K562 (cell line): ENCODE data around the gene PCNX4. TPM values are rescaled to one million over a fixed set of nuclear protein-coding genes. Genes with fewer than 3 reads are reported as not detected.

ENCODE experiments used
- ATAC-seq: fragments of 200-7000 bp; cut with Tn5 transposase; 3 replicates; pipeline ENCODE4 v1.9.1; 2020; ENCODE audit warnings: moderate library complexity
- BruUV-seq: library from RNA; stranded (reverse); fragments of 400-500 nt; replicated peaks from 2 replicates; lab custom pipeline; 2021; lab: Mats Ljungman, UMichigan
- CTCF ChIA-PET: fragments of 300-600 bp; formaldehyde crosslinking; extraction: SDS; loops from one replicate; lab custom pipeline; 2021; ENCODE audit warnings: low intra/inter-chr PET ratio; lab: Yijun Ruan, JAX
- POLR2A ChIA-PET: fragments of 300-600, 350-650 bp; sonication (Branson Sonifier 250); formaldehyde crosslinking; extraction: SDS; loops from one replicate; lab custom pipeline; 2021; ENCODE audit warnings: antibody characterized with exemption, inconsistent platforms; lab: Yijun Ruan, JAX
- DNase-seq, 4 experiments: peaks; one replicate each; pipeline versions ENCODE4 v3.0.0 to v3.0.0-alpha.2; 2011 to 2018; ENCODE audit warnings: low spot score in 3 of 4, mixed read lengths in 3 of 4; ENCODE audit errors: extremely low read depth in 1 of 4
- FAIRE-seq: peaks from 2 replicates; lab custom pipeline; 2011; peaks lifted over from hg19 to GRCh38; lab: Jason Lieb, UNC
- H2AFZ ChIP-seq: 2 replicates; pipeline ENCODE4 v1.6.0; 2011; ENCODE audit warnings: low read depth, low read length, control low read depth, inconsistent platforms
- H3K27ac ChIP-seq: fragments of 200-600 bp; 3 replicates; pipeline ENCODE4 v1.8.0; 2011; ENCODE audit warnings: low read depth, mild to moderate bottlenecking, control low read depth, inconsistent platforms, low read length, moderate library complexity, mixed read lengths; ENCODE audit errors: extremely low read depth
- H3K27me3 ChIP-seq, 2 experiments: fragments of 300-600 bp in 1 of 2; 2 replicates in 1 of 2; 3 replicates in 1 of 2; pipeline versions ENCODE4 v1.6.0 to v1.8.0; 2011; ENCODE audit warnings: inconsistent platforms in 2 of 2, low read length in 2 of 2, mild to moderate bottlenecking in 1 of 2, mixed read lengths in 1 of 2, moderate library complexity in 1 of 2; ENCODE audit not compliant: control insufficient read depth in 2 of 2, insufficient read depth in 2 of 2
- H3K36me3 ChIP-seq: fragments of 300-600 bp; 3 replicates; pipeline ENCODE4 v1.8.0; 2011; ENCODE audit warnings: mild to moderate bottlenecking, low read length, inconsistent platforms; ENCODE audit not compliant: control insufficient read depth, insufficient read depth
- H3K4me1 ChIP-seq, 2 experiments: fragments of 200-600 bp in 1 of 2; replicated peaks in 1 of 2; 2 replicates in 1 of 2; 3 replicates in 1 of 2; pipeline versions ENCODE4 v1.5.1 to v1.8.0; 2011; ENCODE audit warnings: inconsistent platforms in 2 of 2, low read length in 2 of 2, mild to moderate bottlenecking in 1 of 2, mixed read lengths in 1 of 2, moderate library complexity in 1 of 2; ENCODE audit not compliant: control insufficient read depth in 2 of 2, insufficient read depth in 2 of 2
- H3K4me2 ChIP-seq: 2 replicates; pipeline ENCODE4 v1.6.1; 2011; ENCODE audit warnings: low read length, control low read depth, inconsistent platforms, mixed read lengths; ENCODE audit not compliant: insufficient read depth
- H3K4me3 ChIP-seq: fragments of 200-600 bp; sonication (generic), shearing (Covaris generic); 2 replicates; pipeline ENCODE4 v1.5.1; 2016; ENCODE audit warnings: control low read depth, inconsistent platforms
- H3K79me2 ChIP-seq: fragments of 200-600 bp; 3 replicates; pipeline ENCODE4 v1.8.0; 2011; ENCODE audit warnings: low read length, inconsistent platforms; ENCODE audit not compliant: control insufficient read depth, insufficient read depth
- H3K9ac ChIP-seq, 2 experiments: 2 replicates each; pipeline versions ENCODE4 v1.6.0 to v1.6.1; 2011; ENCODE audit warnings: low read depth in 2 of 2, low read length in 2 of 2, control low read depth in 1 of 2, inconsistent platforms in 1 of 2, mild to moderate bottlenecking in 1 of 2, mixed read lengths in 1 of 2; ENCODE audit not compliant: insufficient read depth in 1 of 2
- H3K9me1 ChIP-seq: one replicate; pipeline ENCODE4 v1.6.0; 2011; ENCODE audit warnings: inconsistent platforms, mild to moderate bottlenecking, low read length, moderate library complexity; ENCODE audit not compliant: control insufficient read depth, insufficient read depth
- H3K9me3 ChIP-seq: replicated peaks from 2 replicates; pipeline ENCODE4 v1.5.1; 2011; ENCODE audit warnings: low read depth, low read length, inconsistent platforms; ENCODE audit not compliant: control insufficient read depth, insufficient read depth
- H4K20me1 ChIP-seq: replicated peaks from 2 replicates; pipeline ENCODE4 v1.6.1; 2011; ENCODE audit warnings: low read length, inconsistent platforms, mixed read lengths; ENCODE audit not compliant: control insufficient read depth, insufficient read depth
- CEBPZ ChIP-seq: fragments of 150-350 bp; IDR thresholded peaks from 2 replicates; pipeline ENCODE4 v1.6.1; 2014; ENCODE audit warnings: low read depth, mild to moderate bottlenecking, low read length, borderline replicate concordance
- PHB2 ChIP-seq: fragments of 450-650 bp; IDR thresholded peaks from 2 replicates; pipeline ENCODE4 v1.6.1; 2017; ENCODE audit warnings: low read depth
- POLR2AphosphoS2 ChIP-seq: IDR thresholded peaks from 2 replicates; pipeline ENCODE4 v1.6.1; 2012; ENCODE audit warnings: low read length, improper control_type of control experiment
- SETDB1 ChIP-seq: IDR thresholded peaks from one replicate; pipeline ENCODE4 v1.6.1; 2012; ENCODE audit warnings: low read length, control low read depth, inconsistent platforms
- TBP ChIP-seq: optimal IDR thresholded peaks from 2 replicates; pipeline ENCODE3; 2011; ENCODE audit warnings: low read depth, low read length, improper control_type of control experiment
- TFAM ChIP-seq: fragments of 250-450 bp; sonication (Bioruptor Pico); conservative IDR thresholded peaks from 2 replicates; pipeline ENCODE4 v1.5.0; 2021; ENCODE audit warnings: mild to moderate bottlenecking, moderate library complexity
- ZNF696 ChIP-seq: fragments of 250-450 bp; sonication (Bioruptor Pico); conservative IDR thresholded peaks from 2 replicates; pipeline ENCODE4 v1.4.0; 2020; ENCODE audit warnings: mild to moderate bottlenecking, moderate library complexity
- WGBS: fragments of 100-300 bp; shearing (Covaris generic); methylation state at CpG from one replicate; pipeline ENCODE4 v1.1.6; 2016; ENCODE audit warnings: low coverage, mixed read lengths; ENCODE audit not compliant: insufficient coverage; ENCODE audit errors: missing lambda C conversion rate; 5-methylcytosine and 5-hydroxymethylcytosine counted together
- in situ Hi-C: fragments of 300-500 bp; cut with MboI; formaldehyde crosslinking; loops from 4 replicates; pipeline ENCODE4 v1.15.0; 2018; ENCODE audit warnings: inconsistent platforms, mixed read lengths
- intact Hi-C: fragments of 100-400 bp; cut with micrococcal nuclease; formaldehyde crosslinking; loops from 2 replicates; pipeline ENCODE4 v1.14.2; 2022
- polyA plus RNA-seq, 8 experiments: library from polyadenylated mRNA; depleted of rRNA in 4 of 8; stranded (reverse) in 5 of 8; unstranded in 3 of 8; fragments of >200 nt; fragmentation: Nextera tagmentation in 2 of 8; fragmentation: Illumina TruSeq in 1 of 8; extraction: Ambion mirVana in 2 of 8; extraction: Trizol in 1 of 8; gene quantifications; 2 replicates each; pipeline versions ENCODE4 v1.2.1 to v1.2.3, GENCODE V29; 2011 to 2014; ENCODE audit warnings: inconsistent platforms in 1 of 8, missing spikeins in 1 of 8
- total RNA-seq, 7 experiments: library from RNA; depleted of rRNA in 6 of 7; stranded (reverse); fragments of >200 nt in 6 of 7; fragmentation: Illumina TruSeq in 2 of 7; extraction: Trizol in 2 of 7; gene quantifications; 2 replicates each; pipeline versions ENCODE4 v1.2.1 to v1.2.3, GENCODE V29; 2011 to 2021; ENCODE audit warnings: low replicate concordance in 1 of 7
- TF ChIP-seq, protein P1 (sequence below): sonication (generic); formaldehyde crosslinking; IDR thresholded peaks from 2 replicates; pipeline ENCODE4 v1.8.0; 2022; ENCODE audit warnings: mild to moderate bottlenecking, missing genetic modification reagents, borderline replicate concordance

Gene PCNX4
- total and polyA plus RNA-seq, 9 of the 15 experiments (the other 6 are each of a cell fraction or from before 2014, with no cell fraction given) = 10.0 to 41.2 (median 22.4) TPM

- FAIRE-seq = peak; percentile 37
Measured at GRCh38 chr14:60134702-60135101, 43.0 kb downstream of the PCNX4 start.

More at GRCh38 chr14:60134702-60135101, 43.0 kb downstream of the PCNX4 start:
- Histone ChIP-seq H3K4me2 (no peak overlapping the region), H3K4me1 (no peaks in the 10 kb centered on the region; a peak in 1 of 5 replicates), H3K9ac (no peak overlapping the region), H3K27ac (no peak overlapping the region), H3K36me3 (peaks cover 19% of the 10 kb centered on the region; the same call in 1 of the 3 replicates), H3K79me2 (no peaks in the 10 kb centered on the region), H3K9me3 (no peaks in the 10 kb centered on the region), H2AFZ (no peak overlapping the region), H3K4me3 (no peak overlapping the region), H3K9me1 (no peaks in the 10 kb centered on the region), H4K20me1 (no peaks in the 10 kb centered on the region), H3K27me3 (no peaks in the 10 kb centered on the region)
- ChIA-PET POLR2A (interaction anchor here (1.1 kb wide), 1 partner anchor 9 kb away, joined by 3 read pairs; no protein-coding TSS in a partner anchor), CTCF (no interaction called here)
- TF ChIP-seq SETDB1 = no peak
- no peak for TF ChIP-seq TFAM (CRISPR knock-in tag)
- TF ChIP-seq, protein P1, sequence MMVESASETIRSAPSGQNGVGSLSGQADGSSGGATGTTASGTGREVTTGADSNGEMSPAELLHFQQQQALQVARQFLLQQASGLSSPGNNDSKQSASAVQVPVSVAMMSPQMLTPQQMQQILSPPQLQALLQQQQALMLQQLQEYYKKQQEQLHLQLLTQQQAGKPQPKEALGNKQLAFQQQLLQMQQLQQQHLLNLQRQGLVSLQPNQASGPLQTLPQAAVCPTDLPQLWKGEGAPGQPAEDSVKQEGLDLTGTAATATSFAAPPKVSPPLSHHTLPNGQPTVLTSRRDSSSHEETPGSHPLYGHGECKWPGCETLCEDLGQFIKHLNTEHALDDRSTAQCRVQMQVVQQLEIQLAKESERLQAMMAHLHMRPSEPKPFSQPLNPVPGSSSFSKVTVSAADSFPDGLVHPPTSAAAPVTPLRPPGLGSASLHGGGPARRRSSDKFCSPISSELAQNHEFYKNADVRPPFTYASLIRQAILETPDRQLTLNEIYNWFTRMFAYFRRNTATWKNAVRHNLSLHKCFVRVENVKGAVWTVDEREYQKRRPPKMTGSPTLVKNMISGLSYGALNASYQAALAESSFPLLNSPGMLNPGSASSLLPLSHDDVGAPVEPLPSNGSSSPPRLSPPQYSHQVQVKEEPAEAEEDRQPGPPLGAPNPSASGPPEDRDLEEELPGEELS = no peak
- TF ChIP-seq POLR2AphosphoS2 = no peak
- no peak for TF ChIP-seq CEBPZ
- TF ChIP-seq ZNF696 (CRISPR knock-in tag) = no peak
- TF ChIP-seq TBP = no peak
- no peak for TF ChIP-seq PHB2
- WGBS = 86% methylated on average over 3 of the region's 3 CpGs
- DNase-seq = no peak
- no peak for ATAC-seq
- in situ Hi-C loops (no loop called here), intact Hi-C loops (no loop called here)
- BruUV-seq = no TSS peak
